ENCODE data around the gene QRFP. TPM values are rescaled to one million over a fixed set of nuclear protein-coding genes. Genes with fewer than 3 reads are reported as not detected.

The QRFP gene
- total RNA-seq, 1 experiment from 2014 or later = not detected

GRCh38 chr9:130938652-130939404, 42.2 kb upstream of the QRFP start, which contains the start of gene FIBCD1:
Gene FIBCD1, minus strand, starts transcription at chr9:130939247. Its CDS starts 640 bp downstream, at chr9:130938607.
- peak; percentile 61 for TF ChIP-seq CTCF (conservative IDR thresholded peaks at IDR 0.05)
- Histone ChIP-seq H4K8ac (replicated peaks; ENCODE audit: insufficient read length, low read depth, low read length) (no peak within 1 kb of the TSS), H3K9ac (ENCODE audit: extremely low read depth, insufficient read length, low read length) (no peak within 1 kb of the TSS), H2AFZ (ENCODE audit: low read length) (no peak within 1 kb of the TSS), H3K4me1 (ENCODE audit: insufficient read depth, low read length) (peaks cover 2% of the 10 kb centered on the region; the same call in 1 of the 2 replicates), H3K23ac (ENCODE audit: insufficient read length, low read depth, low read length) (no peak within 1 kb of the TSS), H3K27ac (ENCODE audit: insufficient read length, low read depth, low read length) (no peak within 1 kb of the TSS), H2BK12ac (ENCODE audit: insufficient read length, low read depth, low read length) (no peak within 1 kb of the TSS), H2BK20ac (ENCODE audit: low read depth, low read length, poor library complexity, severe bottlenecking) (no peak within 1 kb of the TSS), H3K4me2 (ENCODE audit: insufficient read depth, insufficient read length, low read length) (peak within 1 kb of the TSS; percentile 44), H3K27me3 (ENCODE audit: insufficient read depth, low read length) (peaks cover 13% of the 10 kb centered on the region; the same call in 1 of the 2 replicates), H3K23me2 (ENCODE audit: insufficient read length, low read depth, low read length, poor library complexity, severe bottlenecking) (peaks cover 14% of the 10 kb centered on the region), H3K79me1 (ENCODE audit: insufficient read depth, low read depth, low read length, poor library complexity, severe bottlenecking) (no peaks in the 10 kb centered on the region), H2BK120ac (ENCODE audit: low read depth, low read length, poor library complexity, severe bottlenecking) (no peak within 1 kb of the TSS), H3K14ac (ENCODE audit: insufficient read depth, low read length) (no peak within 1 kb of the TSS; the same call in 1 of the 2 replicates), H3K18ac (ENCODE audit: insufficient read length, low read depth, low read length) (no peak within 1 kb of the TSS), H4K20me1 (ENCODE audit: control insufficient read depth, insufficient read depth, insufficient read length) (no peaks in the 10 kb centered on the region), H3K9me3 (ENCODE audit: control insufficient read depth, low read depth, low read length) (no peaks in the 10 kb centered on the region), H4K5ac (ENCODE audit: insufficient read length, low read depth, low read length) (no peak within 1 kb of the TSS), H3T11ph (ENCODE audit: low read length) (no peak within 1 kb of the TSS), H4K91ac (ENCODE audit: insufficient read length, low read depth, low read length) (no peak within 1 kb of the TSS), H3K4ac (ENCODE audit: low read depth, low read length) (no peak within 1 kb of the TSS), H2AK5ac (ENCODE audit: insufficient read length, low read length) (no peak within 1 kb of the TSS), H3K56ac (ENCODE audit: insufficient read length, low read depth, low read length) (no peak within 1 kb of the TSS), H3K79me2 (ENCODE audit: insufficient read depth, low read length) (no peaks in the 10 kb centered on the region), H2BK15ac (ENCODE audit: low read depth, low read length) (no peak within 1 kb of the TSS), H2BK5ac (ENCODE audit: insufficient read length, low read length) (no peak within 1 kb of the TSS)
- peaks cover 38 to 50% of the 10 kb centered on the region in 2 experiments for H3K4me1 Mint-ChIP-seq
- peak; percentile 72 for DNase-seq
- WGBS (ENCODE audit: extremely low coverage, insufficient read length, low lambda C conversion rate) = no CpG with 5 or more reads among the region's 98 CpGs
- H3K36me3 Mint-ChIP-seq (ENCODE audit: insufficient read depth in 1 of 3, low read depth in 3 of 3) = 0 out of 7 replicates have a peak, but pooled peaks cover 0 to 1% (median 0%) of the 10 kb centered on the region in 3 experiments
- H3K9me3 Mint-ChIP-seq = no peaks in the 10 kb centered on the region; a peak in 1 of 5 replicates
- H3K4me3 Mint-ChIP-seq = peak within 1 kb of the TSS; percentile 85 to 93
- H3K27ac Mint-ChIP-seq = no peak within 1 kb of the TSS
- H3K27me3 Mint-ChIP-seq (ENCODE audit: low read depth) = peaks cover 63% of the 10 kb centered on the region
